NCI-H526 (cell line): ENCODE measurements around the gene TMBIM1.

ENCODE experiments used
- DNase-seq, 2 experiments: peaks; one replicate each; lab custom pipeline; 2025; lab: John Stamatoyannopoulos, UW

TMBIM1 gene

GRCh38 chr2:218257390-218257981 is 34.8 kb downstream of the TMBIM1 start:
- DNase-seq: peak in 1 of 2 experiments; percentile 13

- DNase-seq: no peak
These were observed 35.5 kb downstream of the TMBIM1 start for GRCh38 chr2:218256612-218257350.

GRCh38 chr2:218255446-218255845 is 36.9 kb downstream of the TMBIM1 start:
- no peak for DNase-seq

DNA sequence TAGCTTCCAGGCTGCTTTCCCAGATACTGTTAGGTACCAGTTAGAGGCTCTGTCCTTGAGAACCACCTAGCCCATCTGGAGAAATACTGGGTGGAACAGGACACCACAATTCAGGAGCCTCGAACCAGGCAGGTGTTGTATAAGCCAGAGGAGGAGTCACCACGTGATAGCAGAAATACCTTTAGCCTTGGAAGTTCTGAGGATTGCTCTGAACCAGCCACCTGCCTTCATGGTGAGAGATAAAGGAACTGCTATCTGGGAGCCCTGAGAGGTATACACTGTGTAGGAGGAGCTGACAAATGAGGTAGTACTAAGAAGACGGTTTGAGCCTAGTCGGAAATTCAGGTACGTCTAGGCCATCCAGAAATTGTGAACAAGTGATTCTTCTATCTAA is 39.1 kb downstream of the TMBIM1 start:
- DNase-seq: no peak

DNA sequence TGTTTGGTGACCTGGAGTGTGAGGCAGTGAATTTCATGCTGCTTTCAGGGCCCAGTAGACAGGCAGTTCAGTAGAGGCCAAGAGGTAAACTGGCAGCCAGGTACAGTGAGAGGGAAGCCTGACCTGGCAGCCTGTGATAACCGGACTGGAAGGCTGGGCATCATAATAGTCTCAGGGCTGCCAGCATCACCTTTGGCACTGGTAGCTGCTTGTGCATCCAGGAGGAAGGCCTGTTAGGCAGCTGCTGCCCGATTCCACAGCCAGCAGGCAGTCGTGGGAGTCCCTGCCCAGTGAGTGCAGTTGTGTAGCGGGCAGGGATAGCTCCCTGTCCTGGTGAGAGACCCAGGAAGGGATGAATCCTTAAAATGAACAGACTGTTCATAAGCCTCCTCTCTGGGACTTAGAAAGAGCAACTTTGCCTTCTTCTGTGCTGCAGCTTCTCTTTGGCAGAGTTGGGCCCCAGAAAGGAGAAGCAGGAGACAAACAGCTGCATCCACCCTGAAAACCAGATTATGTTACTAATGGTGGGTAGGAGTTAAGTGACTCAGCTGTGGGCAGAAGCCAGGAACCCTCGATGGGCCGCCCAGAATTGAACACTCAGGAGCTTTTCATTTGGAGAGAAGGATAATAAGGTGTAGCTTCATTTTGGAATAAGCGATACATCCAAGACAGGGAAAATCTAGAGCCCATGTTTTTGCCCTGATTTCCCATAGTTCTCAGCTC is 39.6 kb downstream of the TMBIM1 start:
- no peak for DNase-seq

DNA sequence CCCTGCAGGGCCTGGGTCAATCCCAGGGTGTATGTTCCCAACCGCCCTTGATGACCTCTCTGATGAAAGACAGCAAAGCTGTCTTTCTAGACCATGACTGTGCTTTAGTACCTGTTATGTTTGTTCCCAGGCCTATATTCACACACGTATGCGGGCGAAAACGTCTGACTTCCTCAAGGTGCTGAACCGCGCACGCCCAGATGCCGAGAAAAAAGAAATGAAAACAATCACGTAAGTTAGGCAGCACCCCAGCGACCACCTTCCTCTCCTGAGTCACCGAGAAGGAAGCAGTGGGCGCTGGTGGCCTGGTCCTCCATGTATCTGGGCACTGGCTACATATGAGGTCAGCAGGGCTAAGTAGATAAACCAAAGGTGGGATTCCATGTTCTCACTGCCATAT is 42.6 kb downstream of the TMBIM1 start:
- no peak for DNase-seq

- DNase-seq: no peak
These were observed 47.1 kb downstream of the TMBIM1 start for GRCh38 chr2:218245214-218245613.

DNA sequence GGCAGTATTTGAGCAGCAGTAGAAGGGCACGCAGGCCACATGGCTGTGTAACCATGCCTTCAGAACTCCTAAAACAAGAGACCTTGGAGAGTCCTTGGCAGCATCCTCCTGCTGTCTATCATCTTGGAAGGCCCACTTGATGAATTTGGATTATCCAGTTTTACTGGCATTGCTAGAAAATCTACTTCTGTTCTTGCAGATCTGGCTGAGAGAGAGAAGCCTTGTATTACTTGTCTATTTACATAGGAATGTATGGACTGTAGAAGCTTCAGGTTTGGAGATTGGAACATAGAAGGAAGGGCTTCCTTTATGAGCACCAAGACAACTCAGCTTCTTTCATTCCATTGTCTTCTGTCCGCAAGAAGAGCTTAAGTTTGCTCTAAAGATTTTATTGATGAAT is 47.6 kb downstream of the TMBIM1 start:
- no peak for DNase-seq

DNA sequence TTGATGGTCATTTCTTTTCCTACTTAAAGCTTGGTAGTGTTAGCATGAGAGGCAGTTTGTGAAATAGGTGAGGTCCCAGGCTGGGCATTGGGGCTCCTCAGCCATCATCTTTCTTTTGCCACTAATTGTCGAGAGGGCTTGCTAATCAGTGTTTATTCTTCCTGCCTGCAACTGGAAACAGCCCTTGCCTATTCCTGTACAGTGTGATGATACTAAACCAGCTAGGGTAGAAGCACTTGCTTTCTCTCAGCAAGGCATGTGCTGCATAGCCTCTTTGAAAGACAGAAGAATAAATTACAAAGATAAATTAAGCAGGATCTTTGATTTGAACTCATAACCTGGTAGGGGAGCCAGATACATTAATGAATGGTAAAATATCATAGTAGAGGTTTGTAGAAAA is 48.1 kb downstream of the TMBIM1 start:
- DNase-seq: no peak

DNA sequence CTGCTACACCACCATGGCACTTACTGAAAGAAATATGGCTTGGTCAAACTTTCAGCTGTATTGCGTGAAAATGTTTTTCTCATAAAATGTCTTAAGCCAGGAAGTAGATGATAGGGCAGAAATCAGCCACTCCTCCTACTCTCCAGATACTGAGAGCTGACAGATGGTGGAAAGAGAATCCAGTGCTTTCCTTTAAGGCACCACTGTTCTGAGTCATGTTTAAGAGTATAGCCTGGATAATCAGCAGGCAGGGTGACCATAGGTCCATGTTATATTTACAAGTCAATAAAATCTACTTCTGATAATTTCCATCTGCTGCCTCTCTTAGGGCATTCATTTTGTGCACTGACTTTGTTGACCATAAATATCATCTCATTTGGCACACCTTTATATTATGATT is 53.4 kb downstream of the TMBIM1 start:
- no peak for DNase-seq

DNA sequence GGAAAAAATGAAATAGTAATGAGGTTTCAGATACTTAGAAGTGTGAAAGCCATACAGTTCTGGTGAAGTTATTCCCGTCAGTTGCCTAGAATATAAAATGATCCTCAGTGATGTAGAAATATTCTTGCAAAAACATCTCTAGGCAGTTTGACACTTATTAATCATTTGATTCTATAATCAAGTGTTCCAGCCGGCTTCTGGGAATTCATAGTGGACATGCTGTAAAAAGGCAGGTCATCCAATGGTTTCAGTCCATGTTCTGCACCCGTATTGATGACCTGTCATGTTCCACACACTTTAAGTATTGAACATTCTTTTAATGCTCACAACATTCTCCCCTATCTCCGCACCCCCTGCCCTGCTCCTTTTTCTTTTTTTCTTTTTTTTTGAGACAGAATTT is 55.5 kb downstream of the TMBIM1 start:
- no peak for DNase-seq

DNA sequence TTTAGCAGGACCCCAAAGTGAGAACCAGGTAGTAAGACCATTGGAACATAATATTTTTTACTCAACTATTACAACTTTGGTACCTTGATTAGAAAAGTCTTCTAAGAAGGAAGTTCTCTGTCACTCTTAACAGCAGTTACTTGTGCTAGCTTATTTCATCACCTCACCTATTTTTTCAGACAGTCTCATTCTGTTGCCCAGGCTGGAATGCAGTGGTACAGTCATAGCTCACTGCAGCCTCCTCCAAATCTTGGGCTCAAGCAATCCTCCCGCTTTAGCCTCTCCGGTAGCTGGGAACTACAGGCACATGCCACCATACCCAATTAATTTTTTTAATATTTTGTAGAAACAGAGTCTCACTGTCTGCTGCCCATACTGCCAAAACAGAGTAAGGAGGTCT is 57.3 kb downstream of the TMBIM1 start:
- DNase-seq: no peak

- DNase-seq: no peak
These were observed 57.8 kb downstream of the TMBIM1 start for GRCh38 chr2:218234521-218234920.

- DNase-seq: no peak
These were observed 58.8 kb downstream of the TMBIM1 start for GRCh38 chr2:218233543-218233942.

DNA sequence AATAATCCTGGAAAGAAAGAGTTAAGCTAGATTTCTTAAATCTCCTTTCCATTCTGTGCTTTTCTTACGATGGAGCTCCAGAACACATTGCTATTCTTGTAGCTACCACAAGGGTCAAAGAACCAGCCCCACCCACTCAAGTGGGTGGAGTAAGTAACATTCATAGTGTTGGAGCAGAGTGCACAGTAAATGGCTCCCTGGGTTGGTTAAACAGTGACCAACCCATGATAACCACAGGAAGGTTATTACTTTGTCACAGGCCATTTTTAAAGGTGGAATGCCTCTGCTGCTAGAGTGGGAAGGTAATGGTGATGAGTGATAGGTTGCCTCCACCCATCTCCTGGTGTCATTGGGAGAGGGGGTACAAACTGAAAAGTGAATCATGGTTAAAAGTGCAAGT is 61.4 kb downstream of the TMBIM1 start:
- no peak for DNase-seq

DNA sequence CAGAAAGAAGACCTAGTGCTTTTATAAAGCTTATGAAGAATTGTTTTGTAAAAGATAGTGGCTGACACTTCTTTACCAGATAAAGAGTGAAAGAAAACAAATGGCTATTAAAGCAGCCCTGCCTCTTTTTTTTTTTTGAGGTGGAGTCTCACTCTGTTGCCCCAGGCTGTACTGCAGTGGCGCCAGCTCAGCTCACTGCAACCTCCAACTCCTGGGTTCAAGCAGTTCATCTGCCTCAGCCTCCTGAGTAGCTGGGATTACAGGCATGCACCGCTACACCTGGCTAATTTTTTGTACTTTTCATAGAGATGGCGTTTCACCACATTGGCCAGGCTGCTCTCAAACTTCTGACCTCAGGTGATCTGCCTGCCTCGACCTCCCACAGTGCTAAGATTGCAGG is 62.5 kb downstream of the TMBIM1 start:
- no peak for DNase-seq

DNA sequence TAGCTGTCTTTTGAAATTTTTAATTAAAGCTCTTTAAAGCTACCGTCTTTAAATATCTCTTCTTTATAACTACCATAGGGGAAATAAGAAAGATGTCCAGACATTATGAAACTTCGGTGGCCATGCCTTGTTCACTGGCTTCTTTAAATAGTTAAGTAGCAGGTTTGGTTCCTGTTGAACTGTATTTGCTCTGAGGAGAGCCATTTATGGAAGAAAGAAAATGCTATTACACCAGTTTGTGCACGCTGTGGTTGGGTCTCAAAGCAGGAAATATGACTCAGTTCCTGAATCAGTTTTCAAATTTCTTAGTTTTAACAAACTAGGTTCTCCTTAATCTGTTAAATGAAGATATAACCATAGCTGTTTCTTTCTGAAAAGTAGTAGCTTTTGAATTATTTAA is 63.1 kb downstream of the TMBIM1 start:
- no peak for DNase-seq

GRCh38 chr2:218228366-218229090 is 63.8 kb downstream of the TMBIM1 start:
- DNase-seq: no peak

GRCh38 chr2:218226903-218227302 is 65.4 kb downstream of the TMBIM1 start:
- DNase-seq: no peak
